Measurements from ENCODE around the gene ITGA11. TPM values are rescaled to one million over a fixed set of nuclear protein-coding genes. Genes with fewer than 3 reads are reported as not detected.

ITGA11 gene
- total RNA-seq, 1 donor from 2014 or later: not detected

- TF ChIP-seq, protein P1, sequence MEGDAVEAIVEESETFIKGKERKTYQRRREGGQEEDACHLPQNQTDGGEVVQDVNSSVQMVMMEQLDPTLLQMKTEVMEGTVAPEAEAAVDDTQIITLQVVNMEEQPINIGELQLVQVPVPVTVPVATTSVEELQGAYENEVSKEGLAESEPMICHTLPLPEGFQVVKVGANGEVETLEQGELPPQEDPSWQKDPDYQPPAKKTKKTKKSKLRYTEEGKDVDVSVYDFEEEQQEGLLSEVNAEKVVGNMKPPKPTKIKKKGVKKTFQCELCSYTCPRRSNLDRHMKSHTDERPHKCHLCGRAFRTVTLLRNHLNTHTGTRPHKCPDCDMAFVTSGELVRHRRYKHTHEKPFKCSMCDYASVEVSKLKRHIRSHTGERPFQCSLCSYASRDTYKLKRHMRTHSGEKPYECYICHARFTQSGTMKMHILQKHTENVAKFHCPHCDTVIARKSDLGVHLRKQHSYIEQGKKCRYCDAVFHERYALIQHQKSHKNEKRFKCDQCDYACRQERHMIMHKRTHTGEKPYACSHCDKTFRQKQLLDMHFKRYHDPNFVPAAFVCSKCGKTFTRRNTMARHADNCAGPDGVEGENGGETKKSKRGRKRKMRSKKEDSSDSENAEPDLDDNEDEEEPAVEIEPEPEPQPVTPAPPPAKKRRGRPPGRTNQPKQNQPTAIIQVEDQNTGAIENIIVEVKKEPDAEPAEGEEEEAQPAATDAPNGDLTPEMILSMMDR (IDR thresholded peaks at IDR 0.05; ENCODE audit: unreplicated experiment): no peak
- no peak for DNase-seq (ENCODE audit: low spot score, unreplicated experiment)
- Mint-ChIP-seq H3K4me3 (ENCODE audit: low read depth) (no peak overlapping the region), H3K27ac (no peak overlapping the region), H3K9me3 (ENCODE audit: low read depth) (no peaks in the 10 kb centered on the region), H3K36me3 (ENCODE audit: insufficient read depth) (no peaks in the 10 kb centered on the region), H3K27me3 (peaks cover 73% of the 10 kb centered on the region), H3K4me1 (ENCODE audit: low read depth) (peaks cover 6% of the 10 kb centered on the region)
Observed at GRCh38 chr15:68429691-68430470, 2.1 kb downstream of the ITGA11 start.

DNA sequence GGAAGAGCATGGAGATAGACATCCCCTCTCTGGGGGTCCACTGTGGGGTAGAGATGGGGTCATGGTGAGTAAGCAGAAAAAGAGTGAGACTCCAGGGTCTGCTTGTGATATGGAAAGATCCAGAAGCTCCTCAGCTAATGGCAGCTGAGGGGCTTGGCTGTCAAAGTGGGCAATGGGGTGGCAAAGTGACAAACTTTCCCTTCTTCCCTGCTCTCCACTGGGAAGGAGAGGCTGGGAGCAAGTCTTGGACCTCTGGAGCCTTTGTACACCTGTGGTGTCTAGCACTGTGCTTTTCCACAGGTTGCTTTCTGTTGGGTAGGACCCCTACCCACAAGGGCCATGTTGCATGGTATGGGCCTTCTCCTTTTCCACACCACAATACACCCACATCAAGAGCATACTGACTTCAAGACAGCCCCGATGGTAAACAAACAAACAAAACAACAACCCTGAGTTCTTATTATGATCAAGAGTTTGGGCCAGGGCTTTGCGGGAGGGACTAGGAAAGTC is 3.5 kb downstream of the ITGA11 start:
- Mint-ChIP-seq H3K4me1 (ENCODE audit: low read depth) (peaks cover 6% of the 10 kb centered on the region), H3K4me3 (ENCODE audit: low read depth) (no peak overlapping the region), H3K9me3 (ENCODE audit: low read depth) (no peaks in the 10 kb centered on the region)

DNA sequence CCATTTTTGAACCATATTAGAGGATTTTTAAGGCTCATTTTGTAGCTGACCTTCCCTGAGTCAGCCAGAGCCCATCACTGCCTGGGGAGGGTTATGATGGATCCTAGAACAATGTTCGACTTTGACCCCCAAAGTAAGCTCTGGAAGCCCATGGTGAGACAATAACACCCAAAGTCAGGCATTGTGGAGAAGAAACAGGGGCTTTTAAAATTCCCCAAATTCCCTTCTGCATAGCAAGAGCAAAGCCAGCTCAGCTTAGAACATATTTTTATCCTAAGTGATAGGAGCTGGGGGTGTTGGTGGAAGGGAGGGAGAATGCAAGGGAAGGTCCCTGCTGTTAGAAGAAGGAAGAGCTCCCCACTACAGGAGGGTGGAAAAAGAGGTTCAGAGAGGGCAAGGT is 4.0 kb downstream of the ITGA11 start:
- no peak for DNase-seq (ENCODE audit: low spot score, unreplicated experiment)
- H3K4me1 Mint-ChIP-seq (ENCODE audit: low read depth): peaks cover 6% of the 10 kb centered on the region
- H3K4me3 Mint-ChIP-seq (ENCODE audit: low read depth): no peak overlapping the region
- TF ChIP-seq, protein P1 (IDR thresholded peaks at IDR 0.05; ENCODE audit: unreplicated experiment): no peak
- no peak overlapping the region for H3K27ac Mint-ChIP-seq
- H3K36me3 Mint-ChIP-seq (ENCODE audit: insufficient read depth): no peaks in the 10 kb centered on the region
- peaks cover 64% of the 10 kb centered on the region for H3K27me3 Mint-ChIP-seq
- H3K9me3 Mint-ChIP-seq (ENCODE audit: low read depth): no peaks in the 10 kb centered on the region

More for the DNA sequence above, 3.5 kb downstream of the ITGA11 start:
- H3K27ac Mint-ChIP-seq: no peak overlapping the region
- H3K36me3 Mint-ChIP-seq (ENCODE audit: insufficient read depth): no peaks in the 10 kb centered on the region
- TF ChIP-seq, protein P1 (IDR thresholded peaks at IDR 0.05; ENCODE audit: unreplicated experiment): no peak
- DNase-seq (ENCODE audit: low spot score, unreplicated experiment): no peak
- peaks cover 67% of the 10 kb centered on the region for H3K27me3 Mint-ChIP-seq

GRCh38 chr15:68427366-68427765 is 4.6 kb downstream of the ITGA11 start:
- Mint-ChIP-seq H3K9me3 (ENCODE audit: low read depth) (no peaks in the 10 kb centered on the region), H3K4me3 (ENCODE audit: low read depth) (no peak overlapping the region), H3K27me3 (peaks cover 63% of the 10 kb centered on the region), H3K4me1 (ENCODE audit: low read depth) (peaks cover 3% of the 10 kb centered on the region), H3K27ac (no peak overlapping the region), H3K36me3 (ENCODE audit: insufficient read depth) (no peaks in the 10 kb centered on the region)
- DNase-seq (ENCODE audit: low spot score, unreplicated experiment): no peak
- TF ChIP-seq, protein P1 (IDR thresholded peaks at IDR 0.05; ENCODE audit: unreplicated experiment): no peak

DNA sequence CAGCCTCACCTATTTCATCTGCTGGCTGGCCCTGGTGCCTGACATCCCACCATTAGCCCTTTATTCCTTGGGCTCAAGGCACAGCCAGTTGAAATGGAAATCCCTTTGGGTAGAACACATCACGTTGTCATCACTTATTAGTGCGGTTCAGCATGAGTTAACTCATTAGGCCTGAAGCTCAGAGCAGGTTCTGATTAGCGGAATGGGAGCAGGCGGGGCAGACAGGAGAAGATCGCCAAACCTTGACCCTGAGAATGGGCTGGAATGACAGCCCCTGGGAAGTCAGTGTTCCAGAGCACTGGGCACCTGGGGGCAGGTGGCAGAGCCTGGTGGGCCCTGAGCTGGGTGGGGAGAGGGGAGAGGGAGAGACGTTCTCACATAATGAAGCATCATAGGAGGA is 5.8 kb downstream of the ITGA11 start:
- Mint-ChIP-seq H3K4me3 (ENCODE audit: low read depth) (no peak overlapping the region), H3K27ac (no peak overlapping the region), H3K4me1 (ENCODE audit: low read depth) (peaks cover 6% of the 10 kb centered on the region), H3K9me3 (ENCODE audit: low read depth) (no peaks in the 10 kb centered on the region), H3K36me3 (ENCODE audit: insufficient read depth) (no peaks in the 10 kb centered on the region), H3K27me3 (peaks cover 59% of the 10 kb centered on the region)
- TF ChIP-seq, protein P1 (IDR thresholded peaks at IDR 0.05; ENCODE audit: unreplicated experiment): no peak
- no peak for DNase-seq (ENCODE audit: low spot score, unreplicated experiment)
